K562 (cell line): ENCODE data around the gene CAPN12.

ENCODE experiments used
- ATF1 ChIP-seq, 2 experiments: fragments of 450-650 bp in 1 of 2; IDR thresholded peaks; 2 replicates each; pipeline ENCODE4 v1.6.1; 2016; ENCODE audit warnings: missing compliant biosample characterization in 1 of 2, missing genetic modification characterization in 1 of 2
- BHLHE40 ChIP-seq: IDR thresholded peaks from 2 replicates; pipeline ENCODE4 v1.6.1; 2011; ENCODE audit warnings: low read length, improper control_type of control experiment
- BRCA1 ChIP-seq, 2 experiments: fragments of 450-650 bp in 1 of 2; sonication (generic) in 1 of 2; formaldehyde crosslinking in 1 of 2; IDR thresholded peaks; 2 replicates each; pipeline versions ENCODE4 v1.5.0 to v1.6.1; 2017 to 2020; ENCODE audit warnings: mild to moderate bottlenecking in 1 of 2, missing genetic modification reagents in 1 of 2
- CEBPB ChIP-seq: fragments of 450-650 bp; IDR thresholded peaks from 2 replicates; pipeline ENCODE4 v1.6.1; 2016; ENCODE audit warnings: missing genetic modification characterization, missing compliant biosample characterization
- CTCF ChIP-seq, 3 experiments: IDR thresholded peaks in 2 of 3; conservative IDR thresholded peaks in 1 of 3; 2 replicates each; pipeline ENCODE4 v1.5.1; 2011 to 2012; ENCODE audit warnings: low read length in 3 of 3, mild to moderate bottlenecking in 3 of 3, control low read depth in 2 of 3, improper control_type of control experiment in 1 of 3, inconsistent platforms in 1 of 3, low read depth in 1 of 3, mixed read lengths in 1 of 3, moderate library complexity in 1 of 3; ENCODE audit not compliant: insufficient read depth in 2 of 3
- EHMT2 ChIP-seq: fragments of 450-650 bp; IDR thresholded peaks from 2 replicates; pipeline ENCODE4 v1.6.1; 2018; ENCODE audit warnings: antibody characterized with exemption
- KDM1A ChIP-seq, 2 experiments: fragments of 450-650 bp; IDR thresholded peaks; 2 replicates each; pipeline ENCODE4 v1.6.1; 2016; ENCODE audit warnings: mild to moderate bottlenecking in 2 of 2
- MTA1 ChIP-seq: fragments of 450-650 bp; IDR thresholded peaks from 2 replicates; pipeline ENCODE4 v1.6.1; 2017; ENCODE audit warnings: borderline replicate concordance
- PCBP2 ChIP-seq: fragments of 200-400 bp; formaldehyde crosslinking; IDR thresholded peaks from 2 replicates; pipeline ENCODE4 v1.6.1; 2018; ENCODE audit warnings: low read length, low read depth, mild to moderate bottlenecking, moderate library complexity; ENCODE audit not compliant: poor library complexity, severe bottlenecking

GRCh38 chr19:38700350-38700901 lies 43.8 kb downstream of the CAPN12 start:
- TF ChIP-seq BHLHE40 (no peak), BRCA1 (IDR thresholded peaks at IDR 0.05) (no peak), BRCA1 (CRISPR knock-in tag; IDR thresholded peaks at IDR 0.05) (no peak), EHMT2 (no peak), ATF1 (CRISPR knock-in tag; IDR thresholded peaks at IDR 0.05) (no peak), ATF1 (tag; IDR thresholded peaks at IDR 0.05) (no peak), CEBPB (tag) (no peak), CTCF (IDR thresholded peaks at IDR 0.05 in 2 of 3, conservative IDR thresholded peaks at IDR 0.05 in 1 of 3; ENCODE audit: insufficient read depth in 2 of 3, low read depth in 1 of 3, low read length in 3 of 3) (no peak), KDM1A (IDR thresholded peaks at IDR 0.05) (no peak), MTA1 (no peak), PCBP2 (no peak)
